ENCODE results near the gene RGS4. TPM values are rescaled to one million over a fixed set of nuclear protein-coding genes. Genes with fewer than 3 reads are reported as not detected.

RGS4 gene
- total and polyA plus RNA-seq, 2 donors (not counting 1 experiment from before 2014, with no cell fraction given) = not detected

- no peak for DNase-seq
- no peaks in the 10 kb centered on the region for H4K20me1 ChIP-seq (ENCODE audit: control insufficient read depth, insufficient read depth, low read length, poor library complexity, severe bottlenecking)
- H3K4me1 ChIP-seq (ENCODE audit: control insufficient read depth in 2 of 2, insufficient read depth in 2 of 2, low read length in 2 of 2) = no peaks in the 10 kb centered on the region
- no peaks in the 10 kb centered on the region for H3K9me3 Mint-ChIP-seq (ENCODE audit: insufficient read depth)
- ATAC-seq (ENCODE audit: low read depth) = no peak
- peaks cover 2% of the 10 kb centered on the region for H3K4me1 Mint-ChIP-seq
- H3K4me3 ChIP-seq (ENCODE audit: control extremely low read depth in 1 of 5, extremely low read depth in 1 of 5, insufficient read depth in 1 of 5, low read depth in 2 of 5, low read length in 4 of 5) = no peak overlapping the region
- H3K9me3 ChIP-seq (ENCODE audit: control extremely low read depth in 1 of 3, control insufficient read depth in 2 of 3, insufficient read depth in 1 of 3, low read length in 2 of 3) = no peaks in the 10 kb centered on the region
- H3K36me3 ChIP-seq (replicated peaks in 1 of 2; ENCODE audit: control extremely low read depth in 1 of 2, control insufficient read depth in 1 of 2, extremely low read depth in 1 of 2, insufficient read depth in 2 of 2, low read length in 1 of 2) = no peaks in the 10 kb centered on the region
- no peak overlapping the region for H3K9ac ChIP-seq (ENCODE audit: low read length)
- H2AFZ ChIP-seq (ENCODE audit: insufficient read depth, low read depth, low read length, poor library complexity, severe bottlenecking) = no peak overlapping the region
- ChIA-PET CTCF (no interaction called here), POLR2A (no interaction called here)
- H3K27ac ChIP-seq (ENCODE audit: low read length in 2 of 2) = no peak overlapping the region
- H3K4me3 Mint-ChIP-seq = no peak overlapping the region
- peaks cover 0 to 5% (median 0%) of the 10 kb centered on the region in 4 experiments for H3K27me3 ChIP-seq (replicated peaks in 1 of 4; ENCODE audit: control extremely low read depth in 1 of 4, control insufficient read depth in 3 of 4, insufficient read depth in 4 of 4, low read length in 3 of 4)
- no peak overlapping the region for H3K4me2 ChIP-seq (replicated peaks; ENCODE audit: low read depth, low read length, poor library complexity, severe bottlenecking)
- intact Hi-C loops (cut with micrococcal nuclease) = no loop called here
- peaks cover 17% of the 10 kb centered on the region for H3K27me3 Mint-ChIP-seq
- no peaks in the 10 kb centered on the region for H3K79me2 ChIP-seq (ENCODE audit: control insufficient read depth, insufficient read depth, low read length)
- 80% methylated on average over 3 of the region's 4 CpGs for WGBS (ENCODE audit: insufficient coverage)
- TF ChIP-seq EZH2 (IDR thresholded peaks at IDR 0.05; ENCODE audit: borderline replicate concordance, insufficient read depth, low read depth, low read length, poor library complexity, severe bottlenecking) = no peak
- TF ChIP-seq, protein P1, sequence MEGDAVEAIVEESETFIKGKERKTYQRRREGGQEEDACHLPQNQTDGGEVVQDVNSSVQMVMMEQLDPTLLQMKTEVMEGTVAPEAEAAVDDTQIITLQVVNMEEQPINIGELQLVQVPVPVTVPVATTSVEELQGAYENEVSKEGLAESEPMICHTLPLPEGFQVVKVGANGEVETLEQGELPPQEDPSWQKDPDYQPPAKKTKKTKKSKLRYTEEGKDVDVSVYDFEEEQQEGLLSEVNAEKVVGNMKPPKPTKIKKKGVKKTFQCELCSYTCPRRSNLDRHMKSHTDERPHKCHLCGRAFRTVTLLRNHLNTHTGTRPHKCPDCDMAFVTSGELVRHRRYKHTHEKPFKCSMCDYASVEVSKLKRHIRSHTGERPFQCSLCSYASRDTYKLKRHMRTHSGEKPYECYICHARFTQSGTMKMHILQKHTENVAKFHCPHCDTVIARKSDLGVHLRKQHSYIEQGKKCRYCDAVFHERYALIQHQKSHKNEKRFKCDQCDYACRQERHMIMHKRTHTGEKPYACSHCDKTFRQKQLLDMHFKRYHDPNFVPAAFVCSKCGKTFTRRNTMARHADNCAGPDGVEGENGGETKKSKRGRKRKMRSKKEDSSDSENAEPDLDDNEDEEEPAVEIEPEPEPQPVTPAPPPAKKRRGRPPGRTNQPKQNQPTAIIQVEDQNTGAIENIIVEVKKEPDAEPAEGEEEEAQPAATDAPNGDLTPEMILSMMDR (IDR thresholded peaks at IDR 0.05) = no peak
- H3K27ac Mint-ChIP-seq = no peak overlapping the region
Measured at GRCh38 chr1:163076044-163076443, 6.9 kb downstream of the RGS4 start.

DNA sequence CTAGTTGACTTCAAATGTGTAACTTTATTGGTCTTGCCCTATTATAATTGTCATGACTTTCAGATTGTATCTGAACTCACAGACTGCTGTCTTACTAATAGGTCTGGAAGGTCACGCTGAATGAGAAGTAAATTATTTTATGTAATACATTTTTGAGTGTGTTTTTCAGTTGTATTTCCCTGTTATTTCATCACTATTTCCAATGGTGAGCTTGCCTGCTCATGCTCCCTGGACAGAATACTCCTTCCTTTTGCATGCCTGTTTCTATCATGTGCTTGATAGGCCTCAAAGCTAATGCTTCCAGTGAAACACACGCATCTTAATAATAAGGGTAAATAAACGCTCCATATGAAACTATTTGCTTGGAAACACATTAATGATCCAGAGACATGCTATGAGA is 7.3 kb downstream of the RGS4 start:
- Histone ChIP-seq H4K20me1 (ENCODE audit: control insufficient read depth, insufficient read depth, low read length, poor library complexity, severe bottlenecking) (no peaks in the 10 kb centered on the region), H3K4me3 (ENCODE audit: control extremely low read depth in 1 of 5, extremely low read depth in 1 of 5, insufficient read depth in 1 of 5, low read depth in 2 of 5, low read length in 4 of 5) (no peak overlapping the region), H3K9ac (ENCODE audit: low read length) (no peak overlapping the region), H3K9me3 (ENCODE audit: control extremely low read depth in 1 of 3, control insufficient read depth in 2 of 3, insufficient read depth in 1 of 3, low read length in 2 of 3) (no peaks in the 10 kb centered on the region), H3K79me2 (ENCODE audit: control insufficient read depth, insufficient read depth, low read length) (no peaks in the 10 kb centered on the region), H3K4me2 (replicated peaks; ENCODE audit: low read depth, low read length, poor library complexity, severe bottlenecking) (no peak overlapping the region), H3K27me3 (replicated peaks in 1 of 4; ENCODE audit: control extremely low read depth in 1 of 4, control insufficient read depth in 3 of 4, insufficient read depth in 4 of 4, low read length in 3 of 4) (peaks cover 0 to 4% (median 0%) of the 10 kb centered on the region in 4 experiments), H2AFZ (ENCODE audit: insufficient read depth, low read depth, low read length, poor library complexity, severe bottlenecking) (no peak overlapping the region), H3K4me1 (ENCODE audit: control insufficient read depth in 2 of 2, insufficient read depth in 2 of 2, low read length in 2 of 2) (no peaks in the 10 kb centered on the region), H3K36me3 (replicated peaks in 1 of 2; ENCODE audit: control extremely low read depth in 1 of 2, control insufficient read depth in 1 of 2, extremely low read depth in 1 of 2, insufficient read depth in 2 of 2, low read length in 1 of 2) (no peaks in the 10 kb centered on the region), H3K27ac (ENCODE audit: low read length in 2 of 2) (no peak overlapping the region)
- ChIA-PET POLR2A (no interaction called here), CTCF (no interaction called here)
- Mint-ChIP-seq H3K4me3 (no peak overlapping the region), H3K4me1 (peaks cover 2% of the 10 kb centered on the region), H3K27ac (no peak overlapping the region), H3K27me3 (peaks cover 16% of the 10 kb centered on the region), H3K9me3 (ENCODE audit: insufficient read depth) (no peaks in the 10 kb centered on the region)
- ATAC-seq (ENCODE audit: low read depth) (no peak), DNase-seq (no peak)
- no peak for TF ChIP-seq EZH2 (IDR thresholded peaks at IDR 0.05; ENCODE audit: borderline replicate concordance, insufficient read depth, low read depth, low read length, poor library complexity, severe bottlenecking)
- TF ChIP-seq, protein P1 (IDR thresholded peaks at IDR 0.05) = no peak
- intact Hi-C loops (cut with micrococcal nuclease) = no loop called here
- WGBS (ENCODE audit: insufficient coverage) = no CpG with 5 or more reads among the region's 3 CpGs
